Keratinocyte (primary cell): ENCODE data around the gene ZBTB34. TPM values are rescaled to one million over a fixed set of nuclear protein-coding genes. Genes with fewer than 3 reads are reported as not detected.

Experiments
- DNase-seq: peaks from one replicate; pipeline ENCODE4 v3.0.0-alpha.2; 2011; ENCODE audit warnings: low read depth, missing footprints, low spot score
- FAIRE-seq: peaks from 2 replicates; lab custom pipeline; 2011; peaks lifted over from hg19 to GRCh38; lab: Jason Lieb, UNC
- H2AFZ ChIP-seq: 2 replicates; pipeline ENCODE4 v1.6.0; 2012; ENCODE audit warnings: low read length, control low read depth, inconsistent platforms; ENCODE audit not compliant: control insufficient read depth
- H3K27ac ChIP-seq: 2 replicates; pipeline ENCODE4 v1.5.1; 2011; ENCODE audit warnings: low read length; ENCODE audit not compliant: control insufficient read depth, insufficient read depth
- H3K27me3 ChIP-seq: 3 replicates; pipeline ENCODE4 v1.6.0; 2011; ENCODE audit warnings: low read length; ENCODE audit not compliant: control insufficient read depth, insufficient read depth; ENCODE audit errors: extremely low read depth
- H3K36me3 ChIP-seq, 2 experiments: 2 replicates in 1 of 2; 3 replicates in 1 of 2; pipeline ENCODE4 v1.5.1; 2011; ENCODE audit warnings: low read length in 2 of 2, mild to moderate bottlenecking in 1 of 2; ENCODE audit not compliant: control insufficient read depth in 2 of 2, insufficient read depth in 2 of 2; ENCODE audit errors: extremely low read depth in 1 of 2
- H3K4me1 ChIP-seq: 3 replicates; pipeline ENCODE4 v1.5.1; 2011; ENCODE audit warnings: low read length; ENCODE audit not compliant: control insufficient read depth, insufficient read depth; ENCODE audit errors: extremely low read depth
- H3K4me2 ChIP-seq: 3 replicates; pipeline ENCODE4 v1.6.0; 2011; ENCODE audit warnings: low read depth, low read length; ENCODE audit not compliant: control insufficient read depth, insufficient read depth; ENCODE audit errors: extremely low read depth
- H3K4me3 ChIP-seq, 3 experiments: fragments of 200-600 bp in 1 of 3; sonication (generic) in 1 of 3; 2 replicates in 2 of 3; 3 replicates in 1 of 3; pipeline ENCODE4 v1.5.1; 2011 to 2016; ENCODE audit warnings: low read length in 3 of 3, mild to moderate bottlenecking in 3 of 3, control low read depth in 2 of 3, inconsistent platforms in 1 of 3, low read depth in 1 of 3, mixed read lengths in 1 of 3, mixed run types in 1 of 3, moderate library complexity in 1 of 3; ENCODE audit not compliant: control insufficient read depth in 2 of 3, insufficient read depth in 2 of 3; ENCODE audit errors: extremely low read depth in 1 of 3
- H3K79me2 ChIP-seq: 2 replicates; pipeline ENCODE4 v1.6.0; 2012; ENCODE audit warnings: low read length; ENCODE audit not compliant: control insufficient read depth, insufficient read depth
- H3K9ac ChIP-seq: 3 replicates; pipeline ENCODE4 v1.6.0; 2011; ENCODE audit warnings: low read length; ENCODE audit not compliant: control insufficient read depth, insufficient read depth; ENCODE audit errors: extremely low read depth
- H3K9me1 ChIP-seq: 3 replicates; pipeline ENCODE4 v1.6.0; 2011; ENCODE audit warnings: low read length; ENCODE audit not compliant: control insufficient read depth, insufficient read depth; ENCODE audit errors: extremely low read depth
- H3K9me3 ChIP-seq: 2 replicates; pipeline ENCODE4 v1.5.1; 2012; ENCODE audit warnings: low read depth, low read length; ENCODE audit not compliant: control insufficient read depth
- H4K20me1 ChIP-seq: 3 replicates; pipeline ENCODE4 v1.6.0; 2011; ENCODE audit warnings: low read length; ENCODE audit not compliant: control insufficient read depth, insufficient read depth; ENCODE audit errors: extremely low read depth
- EZH2 ChIP-seq: IDR thresholded peaks from one replicate; pipeline ENCODE4 v1.6.1; 2012; ENCODE audit warnings: inconsistent platforms, mild to moderate bottlenecking, low read length, moderate library complexity
- dilution Hi-C: fragments of 300-500 bp; cut with MboI; formaldehyde crosslinking; loops from one replicate; pipeline ENCODE4 v1.7.0; 2020; ENCODE audit warnings: low sequenced_read_pairs; ENCODE audit not compliant: extremely low pct_ligation_motif_present
- polyA plus RNA-seq, 5 experiments: library from polyadenylated mRNA; depleted of rRNA in 3 of 5; stranded (reverse) in 3 of 5; stranded (forward) in 1 of 5; unstranded in 1 of 5; fragments of >200 nt; gene quantifications; 1 replicate in 1 of 5; 2 replicates in 3 of 5; 3 replicates in 1 of 5; pipeline versions ENCODE4 v1.2.1 to v1.2.3, GENCODE V29; 2011 to 2012; ENCODE audit warnings: missing spikeins in 2 of 5, low read depth in 1 of 5, low replicate concordance in 1 of 5
- TF ChIP-seq, protein P1 (sequence below), 3 experiments: IDR thresholded peaks in 1 of 3; conservative IDR thresholded peaks in 1 of 3; optimal IDR thresholded peaks in 1 of 3; 2 replicates in 2 of 3; 3 replicates in 1 of 3; pipeline versions ENCODE3 to v1.5.1; 2011; ENCODE audit warnings: low read length in 3 of 3, mild to moderate bottlenecking in 3 of 3, moderate library complexity in 2 of 3, control low read depth in 1 of 3, inconsistent platforms in 1 of 3; ENCODE audit not compliant: insufficient read depth in 2 of 3; ENCODE audit errors: extremely low read depth in 1 of 3

ZBTB34 gene
- polyA plus RNA-seq, 1 donor (not counting 4 experiments of a cell fraction or from before 2014, with no cell fraction given), result 6.4 TPM

DNA sequence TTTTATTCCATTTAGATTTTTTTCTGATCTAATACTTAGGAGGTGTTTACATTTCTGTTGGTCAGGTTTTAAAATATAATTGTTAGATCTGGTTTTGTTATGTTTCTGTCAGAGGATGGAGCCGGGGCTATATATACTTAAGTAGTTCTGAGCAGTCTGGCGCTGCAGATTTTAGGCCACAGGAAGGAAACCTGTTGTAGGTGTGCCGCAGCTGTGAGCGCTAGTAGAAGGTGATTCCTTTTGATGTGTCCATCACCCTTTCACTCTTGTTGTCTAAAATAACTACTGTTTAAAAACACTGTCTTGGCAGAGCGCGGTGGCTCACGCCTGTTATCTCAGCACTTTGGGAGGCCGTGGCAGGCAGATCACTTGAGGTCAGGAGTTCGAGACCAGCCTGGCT, 17.0 kb downstream of the ZBTB34 start:
- FAIRE-seq, result no peak

DNA sequence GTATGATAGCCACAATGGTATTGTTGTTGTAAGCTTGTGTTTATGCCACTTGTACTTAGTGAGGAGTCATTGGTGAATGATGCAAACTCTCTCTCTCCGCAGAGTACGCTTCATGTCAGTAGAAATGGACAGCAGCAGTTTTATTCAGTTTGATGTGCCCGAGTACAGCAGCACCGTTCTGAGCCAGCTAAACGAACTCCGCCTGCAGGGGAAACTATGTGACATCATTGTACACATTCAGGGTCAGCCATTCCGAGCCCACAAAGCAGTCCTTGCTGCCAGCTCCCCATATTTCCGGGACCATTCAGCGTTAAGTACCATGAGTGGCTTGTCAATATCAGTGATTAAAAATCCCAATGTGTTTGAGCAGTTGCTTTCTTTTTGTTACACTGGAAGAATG, 18.8 kb downstream of the ZBTB34 start:
- peaks cover 2% of the 10 kb centered on the region for H4K20me1 ChIP-seq
- H3K36me3 ChIP-seq, result peaks cover 17 to 24% of the 10 kb centered on the region in 2 experiments
- H3K27me3 ChIP-seq, result no peaks in the 10 kb centered on the region
- H3K9me3 ChIP-seq, result no peaks in the 10 kb centered on the region
- no peaks in the 10 kb centered on the region for H3K4me1 ChIP-seq
- no peak overlapping the region for H2AFZ ChIP-seq
- no peak for TF ChIP-seq EZH2
- TF ChIP-seq, protein P1, sequence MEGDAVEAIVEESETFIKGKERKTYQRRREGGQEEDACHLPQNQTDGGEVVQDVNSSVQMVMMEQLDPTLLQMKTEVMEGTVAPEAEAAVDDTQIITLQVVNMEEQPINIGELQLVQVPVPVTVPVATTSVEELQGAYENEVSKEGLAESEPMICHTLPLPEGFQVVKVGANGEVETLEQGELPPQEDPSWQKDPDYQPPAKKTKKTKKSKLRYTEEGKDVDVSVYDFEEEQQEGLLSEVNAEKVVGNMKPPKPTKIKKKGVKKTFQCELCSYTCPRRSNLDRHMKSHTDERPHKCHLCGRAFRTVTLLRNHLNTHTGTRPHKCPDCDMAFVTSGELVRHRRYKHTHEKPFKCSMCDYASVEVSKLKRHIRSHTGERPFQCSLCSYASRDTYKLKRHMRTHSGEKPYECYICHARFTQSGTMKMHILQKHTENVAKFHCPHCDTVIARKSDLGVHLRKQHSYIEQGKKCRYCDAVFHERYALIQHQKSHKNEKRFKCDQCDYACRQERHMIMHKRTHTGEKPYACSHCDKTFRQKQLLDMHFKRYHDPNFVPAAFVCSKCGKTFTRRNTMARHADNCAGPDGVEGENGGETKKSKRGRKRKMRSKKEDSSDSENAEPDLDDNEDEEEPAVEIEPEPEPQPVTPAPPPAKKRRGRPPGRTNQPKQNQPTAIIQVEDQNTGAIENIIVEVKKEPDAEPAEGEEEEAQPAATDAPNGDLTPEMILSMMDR (optimal IDR thresholded peaks at IDR 0.05 in 1 of 3, IDR thresholded peaks at IDR 0.05 in 1 of 3, conservative IDR thresholded peaks at IDR 0.05 in 1 of 3; ENCODE audit: extremely low read depth in 1 of 3, insufficient read depth in 2 of 3, low read length in 3 of 3), result no peak
- no peak overlapping the region for H3K9ac ChIP-seq
- peaks cover 4% of the 10 kb centered on the region for H3K9me1 ChIP-seq
- no peak overlapping the region for H3K4me3 ChIP-seq
- FAIRE-seq, result no peak
- dilution Hi-C loops, result no loop called here
- H3K79me2 ChIP-seq, result peaks cover 7% of the 10 kb centered on the region
- no peak overlapping the region for H3K4me2 ChIP-seq
- H3K27ac ChIP-seq, result no peak overlapping the region
- DNase-seq, result no peak

More for the DNA sequence above, 17.0 kb downstream of the ZBTB34 start:
- Histone ChIP-seq H3K27ac (no peak overlapping the region), H3K79me2 (peaks cover 7% of the 10 kb centered on the region), H3K9me3 (no peaks in the 10 kb centered on the region), H3K4me2 (no peak overlapping the region), H3K9me1 (peaks cover 4% of the 10 kb centered on the region), H3K36me3 (peaks cover 14 to 19% of the 10 kb centered on the region in 2 experiments), H3K4me1 (no peaks in the 10 kb centered on the region), H3K9ac (no peak overlapping the region), H2AFZ (no peak overlapping the region), H3K4me3 (no peak overlapping the region), H3K27me3 (no peaks in the 10 kb centered on the region), H4K20me1 (peaks cover 2% of the 10 kb centered on the region)
- TF ChIP-seq, protein P1 (optimal IDR thresholded peaks at IDR 0.05 in 1 of 3, IDR thresholded peaks at IDR 0.05 in 1 of 3, conservative IDR thresholded peaks at IDR 0.05 in 1 of 3; ENCODE audit: extremely low read depth in 1 of 3, insufficient read depth in 2 of 3, low read length in 3 of 3), result no peak
- TF ChIP-seq EZH2, result no peak
- no peak for DNase-seq
- dilution Hi-C loops, result no loop called here
